M059J (cell line): ENCODE measurements around the gene MICAL3. TPM values are rescaled to one million over a fixed set of nuclear protein-coding genes. Genes with fewer than 3 reads are reported as not detected.
"Not testable (repeated sequence)": the region's sequence is repeated elsewhere in the genome, so short reads cannot be mapped to it uniquely, and the experiment has no call there.

ENCODE experiments used
- DNase-seq: peaks from one replicate; pipeline ENCODE4 v3.0.0-alpha.2; 2012; ENCODE audit warnings: low read depth
- total RNA-seq: library from RNA; depleted of rRNA; stranded (reverse); fragments of >200 nt; shearing (Covaris generic); gene quantifications from 2 replicates; pipeline ENCODE4 v1.2.3, GENCODE V29; 2014

The MICAL3 gene
- total RNA-seq, 1 experiment from 2014 or later = 33.6 TPM

GRCh38 chr22:17954200-17954859 lies 70.0 kb downstream of the MICAL3 start:
- no peak for DNase-seq

- DNase-seq = no peak
Observed at GRCh38 chr22:17953147-17953546, 71.2 kb downstream of the MICAL3 start.

GRCh38 chr22:17952273-17952801 lies 72.0 kb downstream of the MICAL3 start:
- DNase-seq = no peak

- DNase-seq = no peak
Observed at GRCh38 chr22:17951315-17951714, 73.0 kb downstream of the MICAL3 start.

GRCh38 chr22:17950651-17951214 lies 73.6 kb downstream of the MICAL3 start:
- DNase-seq = peak; percentile 37

- DNase-seq = peak; percentile 37
Observed at GRCh38 chr22:17949642-17950473, 74.5 kb downstream of the MICAL3 start.

GRCh38 chr22:17948101-17948500 lies 76.3 kb downstream of the MICAL3 start:
- DNase-seq = no peak

GRCh38 chr22:17946662-17947367 lies 77.5 kb downstream of the MICAL3 start:
- DNase-seq = no peak

- no peak for DNase-seq
Observed at GRCh38 chr22:17945888-17946648, 78.3 kb downstream of the MICAL3 start.

- DNase-seq = no peak
Observed at GRCh38 chr22:17945156-17945887, 79.0 kb downstream of the MICAL3 start.

GRCh38 chr22:17944256-17944655 lies 80.1 kb downstream of the MICAL3 start:
- no peak for DNase-seq

GRCh38 chr22:17943533-17944249 lies 80.7 kb downstream of the MICAL3 start:
- peak; percentile 12 for DNase-seq

- DNase-seq = no peak
Observed at GRCh38 chr22:17942721-17943120, 81.6 kb downstream of the MICAL3 start.

- DNase-seq = no peak
Observed at GRCh38 chr22:17941471-17942406, 82.6 kb downstream of the MICAL3 start.

GRCh38 chr22:17939579-17939978 lies 84.8 kb downstream of the MICAL3 start:
- DNase-seq = no peak

- DNase-seq = no peak
Observed at GRCh38 chr22:17939011-17939410, 85.3 kb downstream of the MICAL3 start.

GRCh38 chr22:17938484-17938924 lies 85.9 kb downstream of the MICAL3 start:
- no peak for DNase-seq

- DNase-seq = not testable (repeated sequence)
Observed at GRCh38 chr22:17932457-17932856, 91.9 kb downstream of the MICAL3 start.
